Keratinocyte (primary cell): ENCODE measurements around the gene NAPA. TPM values are rescaled to one million over a fixed set of nuclear protein-coding genes. Genes with fewer than 3 reads are reported as not detected.

Source experiments
- DNase-seq: peaks from one replicate; pipeline ENCODE4 v3.0.0-alpha.2; 2011; ENCODE audit warnings: low read depth, missing footprints, low spot score
- FAIRE-seq: peaks from 2 replicates; lab custom pipeline; 2011; peaks lifted over from hg19 to GRCh38; lab: Jason Lieb, UNC
- H2AFZ ChIP-seq: 2 replicates; pipeline ENCODE4 v1.6.0; 2012; ENCODE audit warnings: low read length, control low read depth, inconsistent platforms; ENCODE audit not compliant: control insufficient read depth
- H3K27ac ChIP-seq: 2 replicates; pipeline ENCODE4 v1.5.1; 2011; ENCODE audit warnings: low read length; ENCODE audit not compliant: control insufficient read depth, insufficient read depth
- H3K27me3 ChIP-seq: 3 replicates; pipeline ENCODE4 v1.6.0; 2011; ENCODE audit warnings: low read length; ENCODE audit not compliant: control insufficient read depth, insufficient read depth; ENCODE audit errors: extremely low read depth
- H3K36me3 ChIP-seq, 2 experiments: 2 replicates in 1 of 2; 3 replicates in 1 of 2; pipeline ENCODE4 v1.5.1; 2011; ENCODE audit warnings: low read length in 2 of 2, mild to moderate bottlenecking in 1 of 2; ENCODE audit not compliant: control insufficient read depth in 2 of 2, insufficient read depth in 2 of 2; ENCODE audit errors: extremely low read depth in 1 of 2
- H3K4me1 ChIP-seq: 3 replicates; pipeline ENCODE4 v1.5.1; 2011; ENCODE audit warnings: low read length; ENCODE audit not compliant: control insufficient read depth, insufficient read depth; ENCODE audit errors: extremely low read depth
- H3K4me2 ChIP-seq: 3 replicates; pipeline ENCODE4 v1.6.0; 2011; ENCODE audit warnings: low read depth, low read length; ENCODE audit not compliant: control insufficient read depth, insufficient read depth; ENCODE audit errors: extremely low read depth
- H3K4me3 ChIP-seq, 3 experiments: fragments of 200-600 bp in 1 of 3; sonication (generic) in 1 of 3; 2 replicates in 2 of 3; 3 replicates in 1 of 3; pipeline ENCODE4 v1.5.1; 2011 to 2016; ENCODE audit warnings: low read length in 3 of 3, mild to moderate bottlenecking in 3 of 3, control low read depth in 2 of 3, inconsistent platforms in 1 of 3, low read depth in 1 of 3, mixed read lengths in 1 of 3, mixed run types in 1 of 3, moderate library complexity in 1 of 3; ENCODE audit not compliant: control insufficient read depth in 2 of 3, insufficient read depth in 2 of 3; ENCODE audit errors: extremely low read depth in 1 of 3
- H3K79me2 ChIP-seq: 2 replicates; pipeline ENCODE4 v1.6.0; 2012; ENCODE audit warnings: low read length; ENCODE audit not compliant: control insufficient read depth, insufficient read depth
- H3K9ac ChIP-seq: 3 replicates; pipeline ENCODE4 v1.6.0; 2011; ENCODE audit warnings: low read length; ENCODE audit not compliant: control insufficient read depth, insufficient read depth; ENCODE audit errors: extremely low read depth
- H3K9me1 ChIP-seq: 3 replicates; pipeline ENCODE4 v1.6.0; 2011; ENCODE audit warnings: low read length; ENCODE audit not compliant: control insufficient read depth, insufficient read depth; ENCODE audit errors: extremely low read depth
- H3K9me3 ChIP-seq: 2 replicates; pipeline ENCODE4 v1.5.1; 2012; ENCODE audit warnings: low read depth, low read length; ENCODE audit not compliant: control insufficient read depth
- H4K20me1 ChIP-seq: 3 replicates; pipeline ENCODE4 v1.6.0; 2011; ENCODE audit warnings: low read length; ENCODE audit not compliant: control insufficient read depth, insufficient read depth; ENCODE audit errors: extremely low read depth
- CTCF ChIP-seq, 3 experiments: IDR thresholded peaks in 1 of 3; conservative IDR thresholded peaks in 1 of 3; optimal IDR thresholded peaks in 1 of 3; 2 replicates in 2 of 3; 3 replicates in 1 of 3; pipeline versions ENCODE3 to v1.5.1; 2011; ENCODE audit warnings: low read length in 3 of 3, mild to moderate bottlenecking in 3 of 3, moderate library complexity in 2 of 3, control low read depth in 1 of 3, inconsistent platforms in 1 of 3; ENCODE audit not compliant: insufficient read depth in 2 of 3; ENCODE audit errors: extremely low read depth in 1 of 3
- EZH2 ChIP-seq: IDR thresholded peaks from one replicate; pipeline ENCODE4 v1.6.1; 2012; ENCODE audit warnings: inconsistent platforms, mild to moderate bottlenecking, low read length, moderate library complexity
- dilution Hi-C: fragments of 300-500 bp; cut with MboI; formaldehyde crosslinking; loops from one replicate; pipeline ENCODE4 v1.7.0; 2020; ENCODE audit warnings: low sequenced_read_pairs; ENCODE audit not compliant: extremely low pct_ligation_motif_present
- polyA plus RNA-seq, 5 experiments: library from polyadenylated mRNA; depleted of rRNA in 3 of 5; stranded (reverse) in 3 of 5; stranded (forward) in 1 of 5; unstranded in 1 of 5; fragments of >200 nt; gene quantifications; 1 replicate in 1 of 5; 2 replicates in 3 of 5; 3 replicates in 1 of 5; pipeline versions ENCODE4 v1.2.1 to v1.2.3, GENCODE V29; 2011 to 2012; ENCODE audit warnings: missing spikeins in 2 of 5, low read depth in 1 of 5, low replicate concordance in 1 of 5

Gene NAPA
- polyA plus RNA-seq, 1 donor (not counting 4 experiments of a cell fraction or from before 2014, with no cell fraction given) = 89.0 TPM

GRCh38 chr19:47505506-47505905, 9.4 kb downstream of the NAPA start:
- dilution Hi-C loops = no loop called here
- peaks cover 3% of the 10 kb centered on the region for H4K20me1 ChIP-seq

GRCh38 chr19:47503826-47504150, 11.1 kb downstream of the NAPA start:
- Histone ChIP-seq H4K20me1 (peaks cover 5% of the 10 kb centered on the region), H3K4me2 (no peak overlapping the region), H3K4me1 (peaks cover 2% of the 10 kb centered on the region), H2AFZ (no peak overlapping the region), H3K4me3 (no peak overlapping the region), H3K36me3 (peaks cover 33 to 36% of the 10 kb centered on the region in 2 experiments), H3K9me3 (no peaks in the 10 kb centered on the region), H3K27me3 (no peaks in the 10 kb centered on the region), H3K79me2 (peaks cover 39% of the 10 kb centered on the region), H3K9me1 (peaks cover 2% of the 10 kb centered on the region), H3K9ac (no peak overlapping the region), H3K27ac (no peak overlapping the region)
- FAIRE-seq = no peak
- DNase-seq = no peak
- TF ChIP-seq CTCF (optimal IDR thresholded peaks at IDR 0.05 in 1 of 3, IDR thresholded peaks at IDR 0.05 in 1 of 3, conservative IDR thresholded peaks at IDR 0.05 in 1 of 3; ENCODE audit: extremely low read depth in 1 of 3, insufficient read depth in 2 of 3, low read length in 3 of 3) = no peak
- no peak for TF ChIP-seq EZH2
- dilution Hi-C loops = no loop called here

More at GRCh38 chr19:47505506-47505905, 9.4 kb downstream of the NAPA start:
- Histone ChIP-seq H3K4me1 (peaks cover 18% of the 10 kb centered on the region), H3K27ac (no peak overlapping the region), H2AFZ (no peak overlapping the region), H3K36me3 (peaks cover 23 to 32% of the 10 kb centered on the region in 2 experiments), H3K79me2 (peaks cover 46% of the 10 kb centered on the region), H3K27me3 (no peaks in the 10 kb centered on the region), H3K4me2 (no peak overlapping the region), H3K9ac (no peak overlapping the region), H3K4me3 (no peak overlapping the region), H3K9me1 (peaks cover 2% of the 10 kb centered on the region), H3K9me3 (no peaks in the 10 kb centered on the region)
- TF ChIP-seq CTCF (optimal IDR thresholded peaks at IDR 0.05 in 1 of 3, IDR thresholded peaks at IDR 0.05 in 1 of 3, conservative IDR thresholded peaks at IDR 0.05 in 1 of 3; ENCODE audit: extremely low read depth in 1 of 3, insufficient read depth in 2 of 3, low read length in 3 of 3) (no peak), EZH2 (no peak)
- no peak for FAIRE-seq
- no peak for DNase-seq
